H9 (cell line): ENCODE data around the gene GGT6. TPM values are rescaled to one million over a fixed set of nuclear protein-coding genes. Genes with fewer than 3 reads are reported as not detected.
A peak's percentile ranks its signal among the peaks of the same experiment; 100 is the strongest.

ENCODE experiments used
- DNase-seq: peaks from one replicate; pipeline ENCODE4 v3.0.0-alpha.2; 2017
- H2AFZ ChIP-seq: one replicate; pipeline ENCODE4 v1.6.1; 2013; ENCODE audit warnings: mild to moderate bottlenecking, low read length, control low read depth, moderate library complexity
- H2AK5ac ChIP-seq: 2 replicates; pipeline ENCODE4 v1.6.1; 2013; ENCODE audit warnings: low read length, control low read depth, mixed read lengths; ENCODE audit not compliant: insufficient read length
- H2BK120ac ChIP-seq: one replicate; pipeline ENCODE4 v1.6.1; 2013; ENCODE audit warnings: low read depth, mild to moderate bottlenecking, low read length, control low read depth, inconsistent platforms; ENCODE audit not compliant: poor library complexity, severe bottlenecking
- H2BK12ac ChIP-seq: 2 replicates; pipeline ENCODE4 v1.6.1; 2013; ENCODE audit warnings: low read length, control low read depth, mixed read lengths, low read depth; ENCODE audit not compliant: insufficient read length
- H2BK15ac ChIP-seq: 2 replicates; pipeline ENCODE4 v1.6.1; 2013; ENCODE audit warnings: low read depth, low read length, control low read depth
- H2BK20ac ChIP-seq: one replicate; pipeline ENCODE4 v1.6.1; 2013; ENCODE audit warnings: low read depth, mild to moderate bottlenecking, low read length, control low read depth, inconsistent platforms; ENCODE audit not compliant: poor library complexity, severe bottlenecking
- H2BK5ac ChIP-seq: 2 replicates; pipeline ENCODE4 v1.6.1; 2013; ENCODE audit warnings: low read length, control low read depth, mixed read lengths; ENCODE audit not compliant: insufficient read length
- H3K14ac ChIP-seq: 2 replicates; pipeline ENCODE4 v1.6.1; 2013; ENCODE audit warnings: low read length, control low read depth; ENCODE audit not compliant: insufficient read depth
- H3K18ac ChIP-seq: 2 replicates; pipeline ENCODE4 v1.6.1; 2013; ENCODE audit warnings: low read depth, mild to moderate bottlenecking, mixed read lengths, low read length, control low read depth; ENCODE audit not compliant: insufficient read length
- H3K23ac ChIP-seq: 2 replicates; pipeline ENCODE4 v1.6.1; 2013; ENCODE audit warnings: low read length, control low read depth, mixed read lengths, low read depth; ENCODE audit not compliant: insufficient read length
- H3K23me2 ChIP-seq: 2 replicates; pipeline ENCODE4 v1.6.1; 2013; ENCODE audit warnings: low read depth, mild to moderate bottlenecking, mixed read lengths, low read length, control low read depth; ENCODE audit not compliant: insufficient read length, poor library complexity, severe bottlenecking
- H3K27ac ChIP-seq: 2 replicates; pipeline ENCODE4 v1.5.1; 2013; ENCODE audit warnings: low read length, control low read depth, mixed read lengths, low read depth; ENCODE audit not compliant: insufficient read length
- H3K27me3 ChIP-seq: 2 replicates; pipeline ENCODE4 v1.6.1; 2013; ENCODE audit warnings: low read length, control low read depth, inconsistent platforms; ENCODE audit not compliant: insufficient read depth
- H3K4ac ChIP-seq: 2 replicates; pipeline ENCODE4 v1.6.1; 2013; ENCODE audit warnings: low read depth, mild to moderate bottlenecking, control low read depth, inconsistent platforms, low read length, moderate library complexity
- H3K4me1 ChIP-seq: 2 replicates; pipeline ENCODE4 v1.6.1; 2013; ENCODE audit warnings: low read length, control low read depth, inconsistent platforms; ENCODE audit not compliant: insufficient read depth
- H3K4me2 ChIP-seq: 2 replicates; pipeline ENCODE4 v1.6.1; 2013; ENCODE audit warnings: low read length, control low read depth, mixed read lengths; ENCODE audit not compliant: insufficient read length, insufficient read depth
- H3K56ac ChIP-seq: 2 replicates; pipeline ENCODE4 v1.6.1; 2013; ENCODE audit warnings: low read depth, mild to moderate bottlenecking, mixed read lengths, low read length, control low read depth; ENCODE audit not compliant: insufficient read length
- H3K79me1 ChIP-seq: 2 replicates; pipeline ENCODE4 v1.6.1; 2013; ENCODE audit warnings: low read depth, mild to moderate bottlenecking, moderate library complexity, low read length, control low read depth, inconsistent platforms; ENCODE audit not compliant: insufficient read depth, poor library complexity, severe bottlenecking
- H3K79me2 ChIP-seq: 2 replicates; pipeline ENCODE4 v1.6.1; 2013; ENCODE audit warnings: low read length, control low read depth, inconsistent platforms; ENCODE audit not compliant: insufficient read depth
- H3K9ac ChIP-seq: 2 replicates; pipeline ENCODE4 v1.6.1; 2013; ENCODE audit warnings: low read length, control low read depth, mixed read lengths; ENCODE audit not compliant: insufficient read length; ENCODE audit errors: extremely low read depth
- H3K9me3 ChIP-seq: one replicate; pipeline ENCODE4 v1.6.1; 2013; ENCODE audit warnings: low read depth, low read length, inconsistent platforms; ENCODE audit not compliant: control insufficient read depth
- H3T11ph ChIP-seq: one replicate; pipeline ENCODE4 v1.6.1; 2013; ENCODE audit warnings: mild to moderate bottlenecking, low read length, control low read depth, inconsistent platforms
- H4K20me1 ChIP-seq: one replicate; pipeline ENCODE4 v1.6.1; 2013; ENCODE audit not compliant: control insufficient read depth, insufficient read length, insufficient read depth
- H4K5ac ChIP-seq: 2 replicates; pipeline ENCODE4 v1.6.1; 2013; ENCODE audit warnings: low read depth, mild to moderate bottlenecking, mixed read lengths, low read length, control low read depth; ENCODE audit not compliant: insufficient read length
- H4K8ac ChIP-seq: replicated peaks from 2 replicates; pipeline ENCODE4 v1.6.1; 2013; ENCODE audit warnings: low read length, control low read depth, mixed read lengths, low read depth; ENCODE audit not compliant: insufficient read length
- H4K91ac ChIP-seq: 2 replicates; pipeline ENCODE4 v1.6.1; 2013; ENCODE audit warnings: low read depth, mild to moderate bottlenecking, moderate library complexity, mixed read lengths, low read length, control low read depth; ENCODE audit not compliant: insufficient read length
- H3K27ac Mint-ChIP-seq, 3 experiments: 2 replicates in 2 of 3; 3 replicates in 1 of 3; pipeline ENCODE4 v1.8.0; 2020 to 2021; ENCODE audit warnings: mixed read lengths in 3 of 3, mild to moderate bottlenecking in 1 of 3, moderate library complexity in 1 of 3
- H3K27me3 Mint-ChIP-seq: 2 replicates; pipeline ENCODE4 v1.8.0; 2021; ENCODE audit warnings: low read depth, mild to moderate bottlenecking, moderate library complexity, mixed read lengths
- H3K36me3 Mint-ChIP-seq, 3 experiments: 2 replicates in 2 of 3; 3 replicates in 1 of 3; pipeline ENCODE4 v1.8.0; 2020 to 2021; ENCODE audit warnings: low read depth in 3 of 3, mixed read lengths in 3 of 3; ENCODE audit not compliant: insufficient read depth in 1 of 3
- H3K4me1 Mint-ChIP-seq, 2 experiments: 2 replicates each; pipeline ENCODE4 v1.8.0; 2020; ENCODE audit warnings: mixed read lengths in 2 of 2
- H3K4me3 Mint-ChIP-seq, 2 experiments: 2 replicates in 1 of 2; 3 replicates in 1 of 2; pipeline ENCODE4 v1.8.0; 2020 to 2021; ENCODE audit warnings: mild to moderate bottlenecking in 2 of 2, mixed read lengths in 2 of 2, moderate library complexity in 1 of 2
- H3K9me3 Mint-ChIP-seq, 2 experiments: 2 replicates in 1 of 2; 3 replicates in 1 of 2; pipeline ENCODE4 v1.8.0; 2020; ENCODE audit warnings: mild to moderate bottlenecking in 2 of 2, mixed read lengths in 2 of 2, moderate library complexity in 1 of 2
- WGBS: extraction: QIAGEN DNeasy Blood & Tissue Kit; methylation state at CpG from one replicate; pipeline ENCODE4 v1.1.7; 2013; ENCODE audit warnings: missing lambda C conversion rate, low lambda C conversion rate, mixed read lengths; ENCODE audit not compliant: insufficient read length; ENCODE audit errors: extremely low coverage; 5-methylcytosine and 5-hydroxymethylcytosine counted together
- total RNA-seq: library from RNA; stranded (reverse); gene quantifications from 2 replicates; pipeline ENCODE4 v1.2.1, GENCODE V29; 2021
- TF ChIP-seq, protein P1 (sequence below): fragments of 200-600 bp; sonication (generic); conservative IDR thresholded peaks from 3 replicates; pipeline ENCODE4 v1.8.0; 2021; ENCODE audit warnings: antibody characterized with exemption, mild to moderate bottlenecking

Gene GGT6
- total RNA-seq, 1 experiment from 2014 or later: 0.17 TPM

DNA sequence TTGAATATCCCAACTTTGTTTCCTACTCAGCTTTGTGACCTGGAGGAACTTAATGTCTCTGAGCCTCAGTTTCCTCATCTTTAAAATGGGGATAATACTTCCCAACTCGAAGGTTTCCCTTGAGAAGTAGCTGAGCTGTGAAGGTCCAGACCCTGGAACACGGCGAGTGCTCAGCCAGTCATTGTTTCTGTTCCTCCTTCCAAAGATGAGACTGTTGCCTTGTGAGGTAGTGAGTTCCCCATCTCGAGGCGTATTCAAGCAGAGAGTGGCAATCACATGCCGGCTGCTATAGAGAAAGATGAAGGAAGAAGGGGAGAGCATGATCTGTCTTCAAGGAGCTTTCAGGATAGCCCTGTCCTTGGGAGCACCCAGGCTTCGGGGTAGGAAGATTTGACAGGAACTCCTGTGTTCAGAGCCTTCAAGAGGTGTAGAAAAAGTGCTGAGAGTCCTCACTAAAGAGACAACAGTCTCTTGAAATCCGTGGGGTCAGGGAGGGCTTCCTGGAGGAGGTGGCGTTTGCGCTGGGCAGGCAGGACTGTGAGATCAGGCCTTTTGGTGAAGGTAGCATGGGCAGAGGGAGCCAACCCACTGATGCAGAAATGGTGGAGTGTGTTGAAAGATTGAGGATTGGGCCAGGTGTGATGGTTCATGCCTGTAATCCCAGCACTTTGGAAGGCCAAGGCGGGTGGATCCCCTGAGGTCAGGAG lies 34.5 kb downstream of the GGT6 start:
- Histone ChIP-seq H3K4ac (no peak overlapping the region), H3K23ac (no peak overlapping the region), H3K18ac (no peak overlapping the region), H3K79me2 (no peaks in the 10 kb centered on the region), H4K91ac (no peak overlapping the region), H2AK5ac (no peak overlapping the region), H3T11ph (no peak overlapping the region), H3K23me2 (no peaks in the 10 kb centered on the region), H3K9me3 (no peaks in the 10 kb centered on the region), H3K9ac (no peak overlapping the region), H3K79me1 (no peaks in the 10 kb centered on the region), H3K27me3 (peaks cover 3% of the 10 kb centered on the region), H4K20me1 (no peaks in the 10 kb centered on the region), H3K4me1 (no peaks in the 10 kb centered on the region), H2BK5ac (no peak overlapping the region), H2BK20ac (no peak overlapping the region), H3K56ac (no peak overlapping the region), H2AFZ (no peak overlapping the region), H3K27ac (no peak overlapping the region), H4K8ac (no peak overlapping the region), H2BK120ac (no peak overlapping the region), H3K4me2 (no peak overlapping the region), H2BK12ac (no peak overlapping the region), H4K5ac (no peak overlapping the region), H2BK15ac (no peak overlapping the region), H3K14ac (no peak overlapping the region)
- Mint-ChIP-seq H3K4me1 (peaks cover 11 to 18% of the 10 kb centered on the region in 2 experiments), H3K9me3 (no peaks in the 10 kb centered on the region; a peak in 1 of 5 replicates), H3K4me3 (no peak overlapping the region), H3K36me3 (no peaks in the 10 kb centered on the region), H3K27me3 (peaks cover 91% of the 10 kb centered on the region), H3K27ac (peak overlapping the region in 1 of 3 experiments; percentile 71; a peak in 1 of 7 replicates)
- DNase-seq: no peak
- no CpG with 5 or more reads among the region's 11 CpGs for WGBS
- TF ChIP-seq, protein P1, sequence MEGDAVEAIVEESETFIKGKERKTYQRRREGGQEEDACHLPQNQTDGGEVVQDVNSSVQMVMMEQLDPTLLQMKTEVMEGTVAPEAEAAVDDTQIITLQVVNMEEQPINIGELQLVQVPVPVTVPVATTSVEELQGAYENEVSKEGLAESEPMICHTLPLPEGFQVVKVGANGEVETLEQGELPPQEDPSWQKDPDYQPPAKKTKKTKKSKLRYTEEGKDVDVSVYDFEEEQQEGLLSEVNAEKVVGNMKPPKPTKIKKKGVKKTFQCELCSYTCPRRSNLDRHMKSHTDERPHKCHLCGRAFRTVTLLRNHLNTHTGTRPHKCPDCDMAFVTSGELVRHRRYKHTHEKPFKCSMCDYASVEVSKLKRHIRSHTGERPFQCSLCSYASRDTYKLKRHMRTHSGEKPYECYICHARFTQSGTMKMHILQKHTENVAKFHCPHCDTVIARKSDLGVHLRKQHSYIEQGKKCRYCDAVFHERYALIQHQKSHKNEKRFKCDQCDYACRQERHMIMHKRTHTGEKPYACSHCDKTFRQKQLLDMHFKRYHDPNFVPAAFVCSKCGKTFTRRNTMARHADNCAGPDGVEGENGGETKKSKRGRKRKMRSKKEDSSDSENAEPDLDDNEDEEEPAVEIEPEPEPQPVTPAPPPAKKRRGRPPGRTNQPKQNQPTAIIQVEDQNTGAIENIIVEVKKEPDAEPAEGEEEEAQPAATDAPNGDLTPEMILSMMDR: no peak
